H1 (cell line): Measurements from ENCODE around the gene NANOS3. TPM values are rescaled to one million over a fixed set of nuclear protein-coding genes. Genes with fewer than 3 reads are reported as not detected.

Source experiments
- ASH2L ChIP-seq: fragments of 200-600, 300-600 bp; sonication (generic); IDR thresholded peaks from one replicate; pipeline ENCODE4 v1.7.1; 2017; ENCODE audit warnings: low read length
- CHD2 ChIP-seq: IDR thresholded peaks from 2 replicates; pipeline ENCODE4 v1.6.1; 2012; ENCODE audit warnings: low read length, improper control_type of control experiment
- EZH2 ChIP-seq: fragments of 200-600 bp; sonication (generic); IDR thresholded peaks from 2 replicates; pipeline ENCODE4 v1.7.1; 2012; ENCODE audit warnings: low read depth, mild to moderate bottlenecking, moderate library complexity, low read length, inconsistent platforms; ENCODE audit not compliant: severe bottlenecking
- RFX5 ChIP-seq: IDR thresholded peaks from 2 replicates; pipeline ENCODE4 v1.6.1; 2011; ENCODE audit warnings: low read depth, low read length, improper control_type of control experiment, borderline replicate concordance
- SAP30 ChIP-seq: fragments of 300-600 bp; sonication (generic); IDR thresholded peaks from 2 replicates; pipeline ENCODE4 v1.7.1; 2012; ENCODE audit warnings: low read length, moderate library complexity, mild to moderate bottlenecking, inconsistent platforms; ENCODE audit not compliant: insufficient read depth, insufficient replicate concordance
- SIN3A ChIP-seq, 2 experiments: IDR thresholded peaks in 1 of 2; conservative IDR thresholded peaks in 1 of 2; 2 replicates each; pipeline ENCODE4 v1.6.1; 2011 to 2012; ENCODE audit warnings: low read length in 2 of 2, improper control_type of control experiment in 1 of 2, low read depth in 1 of 2, mild to moderate bottlenecking in 1 of 2
- TAF1 ChIP-seq: IDR thresholded peaks from 2 replicates; pipeline ENCODE4 v1.6.1; 2011; ENCODE audit warnings: mild to moderate bottlenecking, low read depth, low read length
- TEAD4 ChIP-seq: IDR thresholded peaks from 2 replicates; pipeline ENCODE4 v1.6.1; 2012; ENCODE audit warnings: low read depth, low read length, inconsistent platforms, mixed read lengths
- polyA plus RNA-seq, 7 experiments: library from polyadenylated mRNA; depleted of rRNA in 3 of 7; stranded (reverse) in 5 of 7; unstranded in 2 of 7; fragments of >200 nt in 5 of 7; fragments of 200-250 nt in 2 of 7; gene quantifications; 1 replicate in 5 of 7; 2 replicates in 1 of 7; 4 replicates in 1 of 7; pipeline versions ENCODE4 v1.2.1 to v1.2.3, GENCODE V29; 2011 to 2013; ENCODE audit warnings: missing spikeins in 2 of 7, mixed read lengths in 2 of 7
- total RNA-seq: library from RNA; stranded (reverse); fragmentation: NEBNext Ultra II Directional; extraction: Animal tissue kit (Norgen Biotek cat#: 25700); gene quantifications from 2 replicates; pipeline ENCODE4 v1.2.1, GENCODE V29; 2021

The NANOS3 gene
- total and polyA plus RNA-seq, 2 of the 8 experiments (the other 6 are each of a cell fraction or from before 2014, with no cell fraction given), result 0.62 TPM; not detected in 1

DNA sequence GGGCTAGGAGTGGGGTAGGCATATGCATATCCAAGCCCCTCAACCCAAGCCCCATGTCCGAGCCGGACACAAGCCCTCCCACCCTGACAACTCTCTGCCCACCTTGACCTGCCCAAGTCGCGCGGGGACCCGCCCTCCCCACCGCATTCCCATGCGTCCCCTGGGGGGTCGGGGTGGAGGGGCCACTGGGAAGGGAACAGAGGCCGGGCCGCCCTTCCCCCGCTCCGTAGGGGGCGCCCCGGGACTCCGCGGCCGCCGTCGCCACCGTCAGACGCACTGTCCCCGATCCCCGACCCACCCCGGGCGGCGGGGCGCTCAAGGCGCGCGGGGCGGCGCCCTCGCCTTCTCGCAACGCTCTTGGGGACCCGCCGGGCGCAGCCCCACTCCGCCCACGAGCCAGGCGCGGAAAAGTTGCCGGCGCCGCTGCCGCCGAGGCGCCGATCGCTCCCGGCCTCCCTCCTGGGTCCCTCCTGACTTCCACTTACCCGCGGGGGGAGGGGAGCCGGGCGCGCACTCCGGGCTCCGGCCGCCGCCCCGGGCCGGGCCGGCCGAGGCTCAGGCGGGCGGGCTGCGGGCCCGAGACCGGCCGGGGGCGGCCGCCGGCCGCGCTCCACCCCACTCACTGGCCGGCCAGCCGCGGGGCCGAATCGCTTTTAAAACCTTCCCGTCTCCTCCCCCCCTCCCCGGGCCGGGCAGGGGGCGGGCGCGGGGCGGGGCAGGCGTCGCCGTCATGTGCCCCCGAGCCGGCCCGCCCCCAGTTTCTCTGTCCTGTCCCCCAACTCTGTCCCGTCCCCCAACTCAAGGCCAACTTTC lies 34.4 kb upstream of the NANOS3 start (continued):
- TF ChIP-seq SIN3A (conservative IDR thresholded peaks at IDR 0.05 in 1 of 2, IDR thresholded peaks at IDR 0.05 in 1 of 2; ENCODE audit: low read depth in 1 of 2, low read length in 2 of 2), result peak in 1 of 2 experiments; percentile 33; a peak in 1 of 4 replicates
- no peak for TF ChIP-seq RFX5
- TF ChIP-seq SAP30, result no peak
- TF ChIP-seq CHD2, result no peak
- TF ChIP-seq TAF1, result peak; percentile 65; the same call in 1 of the 2 replicates
- TF ChIP-seq TEAD4, result no peak
- no peak for TF ChIP-seq EZH2
- TF ChIP-seq ASH2L, result peak; percentile 32
